ENCODE measurements around the gene CTU2.

The CTU2 gene

DNA sequence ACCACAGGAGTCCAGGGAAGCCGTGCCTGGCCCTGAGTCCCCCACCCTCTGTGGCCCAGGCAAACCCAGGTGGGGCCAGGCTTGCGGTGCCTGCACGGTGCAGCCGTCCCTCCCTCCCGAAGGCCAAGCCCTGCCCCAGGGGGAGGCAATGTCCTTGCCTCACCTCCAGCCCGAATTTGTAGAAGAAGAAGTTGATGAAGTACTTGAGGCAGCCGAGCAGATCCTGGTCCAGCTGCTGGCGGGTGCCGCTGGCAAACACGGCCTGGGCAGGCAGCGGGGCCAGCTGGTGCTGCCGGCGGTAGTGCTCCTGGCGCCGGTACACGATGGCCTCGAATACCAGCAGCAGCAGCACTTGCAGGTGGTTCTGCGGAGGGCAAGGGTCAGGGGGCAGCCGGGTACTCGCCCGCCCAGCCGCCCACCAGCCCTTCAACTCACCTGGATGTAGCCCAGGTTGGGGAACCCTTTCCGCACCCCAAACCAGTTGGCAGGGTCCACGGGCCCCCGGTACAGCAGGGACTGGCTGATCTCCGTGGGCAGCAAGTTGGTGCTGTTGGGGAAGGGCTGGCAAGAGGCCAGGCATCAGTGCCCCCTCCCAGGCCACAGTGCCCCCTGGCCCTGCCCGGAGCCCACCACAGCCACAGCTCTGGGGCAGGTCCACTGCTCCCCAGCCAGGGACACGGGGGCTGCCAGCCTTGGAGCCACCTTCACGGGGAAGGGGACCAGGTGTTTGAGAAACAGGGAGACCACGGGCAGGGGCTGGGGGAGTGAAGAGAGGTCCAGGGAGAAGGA lies 26.1 kb downstream of the CTU2 start:
- no peak for DNase-seq

GRCh38 chr16:88732961-88733294 lies 26.6 kb downstream of the CTU2 start:
- DNase-seq: no peak

- no peak for DNase-seq
Observed at GRCh38 chr16:88733630-88734360, 27.5 kb downstream of the CTU2 start.

- DNase-seq: no peak
Observed at GRCh38 chr16:88734361-88734728, 28.0 kb downstream of the CTU2 start.

DNA sequence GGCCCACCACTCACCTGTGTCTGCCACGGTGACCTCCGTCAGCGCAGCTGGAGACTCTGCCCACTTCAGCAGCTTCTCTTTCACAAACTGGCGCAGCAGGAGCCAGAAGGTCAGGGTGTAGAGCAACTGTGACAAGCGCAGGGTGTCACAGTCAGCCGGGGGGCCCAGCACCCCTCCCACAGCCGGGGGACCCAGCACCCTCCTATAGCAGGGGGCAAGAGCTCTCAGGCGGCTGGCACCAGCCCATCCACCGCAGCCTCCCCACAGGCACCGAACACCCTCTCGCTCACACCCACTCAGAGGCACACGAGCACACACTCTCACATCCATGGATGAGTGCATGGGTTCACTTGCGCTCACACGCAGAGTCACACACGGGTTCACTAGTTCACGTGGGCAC lies 28.8 kb downstream of the CTU2 start:
- DNase-seq: no peak

GRCh38 chr16:88735616-88736015 lies 29.3 kb downstream of the CTU2 start:
- DNase-seq: no peak

GRCh38 chr16:88736088-88736487 lies 29.8 kb downstream of the CTU2 start:
- no peak for DNase-seq

DNA sequence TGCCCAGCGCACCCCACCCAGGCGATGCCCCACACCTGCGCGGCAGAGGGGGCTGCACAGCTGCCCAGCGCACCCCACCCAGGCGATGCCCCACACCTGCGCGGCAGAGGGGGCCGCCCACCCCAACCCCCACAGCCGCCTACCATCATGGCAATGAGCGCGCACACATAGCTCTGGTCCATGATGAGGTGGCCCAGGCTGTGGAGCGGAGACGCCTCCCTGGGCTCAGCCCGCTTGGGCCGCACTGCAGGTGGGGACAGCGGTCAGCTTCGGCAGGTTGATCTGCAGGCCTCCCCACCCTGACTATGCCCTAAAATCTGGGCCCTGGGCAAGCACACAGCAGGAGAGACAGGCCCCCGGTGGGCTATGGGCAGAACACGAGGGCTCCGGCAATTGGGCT lies 30.2 kb downstream of the CTU2 start:
- DNase-seq: no peak

GRCh38 chr16:88737298-88738150 lies 31.2 kb downstream of the CTU2 start:
- DNase-seq: peak; percentile 25 to 79 (median 52)

GRCh38 chr16:88738151-88739084 lies 32.1 kb downstream of the CTU2 start:
- no peak for DNase-seq

- DNase-seq: no peak
Observed at GRCh38 chr16:88739139-88739976, 33.1 kb downstream of the CTU2 start.

GRCh38 chr16:88739977-88740726 lies 33.8 kb downstream of the CTU2 start:
- DNase-seq: no peak

- DNase-seq: no peak
Observed at GRCh38 chr16:88740727-88741055, 34.4 kb downstream of the CTU2 start.

DNA sequence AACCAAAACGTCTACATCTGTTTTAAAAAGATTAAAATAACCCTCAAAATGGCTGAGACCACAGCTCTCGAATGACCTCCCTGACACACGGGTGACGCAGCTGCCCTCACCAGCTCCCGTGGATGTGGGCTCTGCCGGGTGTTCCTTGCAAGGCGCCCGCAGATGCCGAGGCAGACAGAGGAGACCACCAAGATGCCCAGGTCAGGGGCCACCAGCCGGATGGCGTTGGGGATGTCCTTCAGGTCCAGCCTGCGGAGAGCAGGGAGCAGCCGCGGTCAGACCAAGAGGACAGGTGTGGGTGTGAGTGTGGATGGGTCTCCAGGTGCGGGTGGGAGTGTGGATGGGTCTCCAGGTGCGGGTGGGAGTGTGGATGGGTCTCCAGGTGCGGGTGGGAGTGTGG lies 35.1 kb downstream of the CTU2 start:
- DNase-seq: no peak

DNA sequence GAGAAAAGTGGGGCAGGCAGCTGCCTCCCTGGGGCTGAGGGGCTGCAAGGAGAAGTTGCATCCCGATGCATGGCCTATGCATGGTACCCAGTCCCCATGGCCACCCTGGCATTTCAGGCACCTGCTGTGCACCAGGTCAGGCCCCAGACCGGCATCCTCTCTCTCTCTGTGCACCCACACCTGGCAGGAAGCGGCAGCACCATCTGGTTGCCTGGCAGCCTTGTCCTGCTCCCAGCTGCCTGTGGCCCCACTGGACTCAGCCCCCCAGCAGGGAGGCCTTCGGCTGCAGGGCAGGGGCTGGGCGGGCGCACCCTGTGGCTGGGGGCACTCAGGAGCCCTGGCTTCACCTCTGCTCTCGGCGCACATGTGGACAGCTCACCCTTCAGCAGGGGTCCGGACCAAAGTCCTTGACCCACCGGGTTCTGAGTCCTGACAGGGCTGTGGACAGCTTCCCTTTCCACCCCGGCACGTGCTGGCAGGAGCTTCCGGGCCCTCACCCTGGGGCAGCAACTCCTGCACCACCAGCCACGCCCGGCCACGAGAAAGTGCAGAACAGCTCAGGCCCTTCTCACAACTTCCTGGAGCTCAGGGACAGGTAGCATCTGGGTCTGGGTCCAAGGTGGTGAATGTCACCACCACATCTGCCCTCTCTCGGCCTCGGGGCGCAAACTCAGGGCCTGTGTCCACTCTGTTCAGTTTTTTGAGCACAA lies 36.7 kb downstream of the CTU2 start:
- DNase-seq: no peak

DNA sequence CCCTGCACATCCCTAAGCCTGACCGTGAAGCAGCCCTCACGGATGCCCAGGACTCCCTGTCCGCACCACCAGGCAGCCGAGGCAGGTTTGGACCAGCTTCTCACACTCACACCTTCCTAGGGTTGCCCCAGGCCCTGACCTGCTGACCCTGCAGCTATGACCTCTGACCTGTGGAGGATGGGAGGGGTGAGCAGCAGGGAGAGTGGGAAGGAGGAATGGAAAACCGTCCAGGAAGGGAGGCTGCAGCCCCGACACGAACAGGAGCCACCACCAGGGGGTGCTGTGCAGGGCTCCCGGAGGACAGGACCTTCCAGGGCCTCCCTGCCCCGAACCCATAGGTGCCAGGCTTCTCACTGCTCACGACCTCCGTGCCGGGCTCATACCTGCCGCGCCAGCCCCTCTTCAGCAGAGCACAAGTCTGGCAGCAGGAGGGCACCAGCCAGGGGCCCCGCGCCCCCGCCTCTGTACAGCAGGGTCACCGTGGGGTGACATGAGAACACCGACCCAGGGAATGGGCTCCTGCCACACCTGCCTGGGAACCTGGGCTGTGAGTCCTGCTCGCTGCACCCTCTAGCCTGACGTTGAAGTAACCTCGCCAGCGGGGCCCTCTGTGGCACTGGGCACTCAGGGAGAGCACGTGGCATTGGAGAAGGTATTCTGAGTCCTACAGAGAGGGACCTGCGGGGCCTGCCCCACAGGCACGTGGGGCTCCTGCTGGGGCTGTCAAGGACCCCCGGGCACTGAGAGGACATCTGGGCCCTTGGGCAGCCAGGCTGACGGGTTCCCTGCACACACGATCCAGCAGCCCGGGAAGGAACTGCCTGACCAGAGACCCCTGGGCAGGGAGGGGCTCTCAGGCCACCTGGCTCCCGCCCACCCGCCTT lies 37.6 kb downstream of the CTU2 start:
- peak; percentile 41 to 74 (median 67) for DNase-seq

DNA sequence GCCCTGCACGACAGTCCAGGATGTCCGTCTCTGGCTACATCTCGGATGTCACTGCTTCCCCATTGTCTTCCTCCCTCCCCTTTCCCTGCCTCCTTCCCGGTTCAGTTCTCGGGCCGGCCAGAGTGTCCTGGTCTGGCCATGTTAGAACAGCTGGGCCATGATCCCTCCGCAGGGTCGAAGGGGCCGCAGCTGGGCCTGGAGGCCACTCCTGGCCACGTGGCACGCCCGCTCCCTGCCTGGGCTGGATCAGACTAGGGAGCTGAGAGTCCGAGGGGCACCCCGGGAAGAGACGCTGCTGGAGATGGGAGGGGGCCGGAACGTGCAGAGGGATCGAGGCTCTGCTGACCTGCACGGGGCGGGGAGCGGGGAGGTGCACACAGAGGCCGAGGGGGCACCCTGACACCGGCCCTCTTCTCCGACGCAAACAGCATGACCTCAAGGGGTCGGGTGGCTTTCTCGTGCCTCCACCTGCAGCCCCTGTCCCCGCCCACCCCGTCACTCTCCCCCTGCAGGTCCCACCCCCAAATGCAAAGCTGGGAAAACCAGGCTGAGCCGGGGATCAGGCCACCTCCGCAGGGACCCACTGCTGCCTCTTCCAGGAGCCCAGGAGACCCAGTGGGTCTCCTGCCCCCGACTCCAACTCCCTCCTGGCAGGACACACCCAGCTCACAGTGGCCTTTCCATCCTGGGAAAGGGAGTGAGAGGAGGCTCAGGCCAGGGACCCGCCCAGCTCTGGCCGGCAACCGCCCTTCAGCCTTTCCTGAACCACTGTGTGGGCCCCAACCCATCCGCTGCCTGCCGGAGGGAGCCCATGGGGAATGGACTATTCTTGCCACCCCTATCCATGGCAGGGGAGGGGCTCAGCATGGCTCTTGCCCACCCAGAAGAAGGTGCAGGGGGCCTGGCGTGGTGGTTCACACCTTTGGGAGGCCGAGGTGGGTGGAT lies 38.5 kb downstream of the CTU2 start:
- DNase-seq: no peak

GRCh38 chr16:88746506-88746905 lies 40.2 kb downstream of the CTU2 start:
- no peak for DNase-seq
